ENCODE results near the gene KCTD2.

DNA sequence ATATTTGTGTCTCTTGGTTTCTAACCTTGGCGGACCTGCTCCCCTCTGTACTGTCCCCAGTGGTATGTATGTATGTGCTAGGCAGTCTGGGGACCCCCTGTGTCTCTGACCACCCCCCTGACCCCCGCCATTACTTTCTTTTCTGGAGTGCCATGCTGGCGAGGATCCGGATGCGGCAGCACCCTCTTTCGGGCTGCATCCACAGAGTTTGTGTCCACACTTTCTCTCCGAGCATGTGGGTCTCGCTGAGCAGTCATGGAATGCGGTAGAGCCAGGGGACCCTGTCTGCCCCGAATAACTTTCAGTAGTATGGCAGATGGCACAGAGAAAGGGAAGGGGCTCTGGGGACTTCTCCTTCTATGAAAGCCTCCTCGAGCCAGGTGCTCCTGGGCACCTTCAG lies 17.0 kb downstream of the KCTD2 start:
- TF ChIP-seq, protein P1, sequence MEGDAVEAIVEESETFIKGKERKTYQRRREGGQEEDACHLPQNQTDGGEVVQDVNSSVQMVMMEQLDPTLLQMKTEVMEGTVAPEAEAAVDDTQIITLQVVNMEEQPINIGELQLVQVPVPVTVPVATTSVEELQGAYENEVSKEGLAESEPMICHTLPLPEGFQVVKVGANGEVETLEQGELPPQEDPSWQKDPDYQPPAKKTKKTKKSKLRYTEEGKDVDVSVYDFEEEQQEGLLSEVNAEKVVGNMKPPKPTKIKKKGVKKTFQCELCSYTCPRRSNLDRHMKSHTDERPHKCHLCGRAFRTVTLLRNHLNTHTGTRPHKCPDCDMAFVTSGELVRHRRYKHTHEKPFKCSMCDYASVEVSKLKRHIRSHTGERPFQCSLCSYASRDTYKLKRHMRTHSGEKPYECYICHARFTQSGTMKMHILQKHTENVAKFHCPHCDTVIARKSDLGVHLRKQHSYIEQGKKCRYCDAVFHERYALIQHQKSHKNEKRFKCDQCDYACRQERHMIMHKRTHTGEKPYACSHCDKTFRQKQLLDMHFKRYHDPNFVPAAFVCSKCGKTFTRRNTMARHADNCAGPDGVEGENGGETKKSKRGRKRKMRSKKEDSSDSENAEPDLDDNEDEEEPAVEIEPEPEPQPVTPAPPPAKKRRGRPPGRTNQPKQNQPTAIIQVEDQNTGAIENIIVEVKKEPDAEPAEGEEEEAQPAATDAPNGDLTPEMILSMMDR (IDR thresholded peaks at IDR 0.05): no peak
- TF ChIP-seq POLR2A (IDR thresholded peaks at IDR 0.05): no peak

Measured in stomach (tissue), 4 donors.